Measurements from ENCODE around the gene RBM39.

DNA sequence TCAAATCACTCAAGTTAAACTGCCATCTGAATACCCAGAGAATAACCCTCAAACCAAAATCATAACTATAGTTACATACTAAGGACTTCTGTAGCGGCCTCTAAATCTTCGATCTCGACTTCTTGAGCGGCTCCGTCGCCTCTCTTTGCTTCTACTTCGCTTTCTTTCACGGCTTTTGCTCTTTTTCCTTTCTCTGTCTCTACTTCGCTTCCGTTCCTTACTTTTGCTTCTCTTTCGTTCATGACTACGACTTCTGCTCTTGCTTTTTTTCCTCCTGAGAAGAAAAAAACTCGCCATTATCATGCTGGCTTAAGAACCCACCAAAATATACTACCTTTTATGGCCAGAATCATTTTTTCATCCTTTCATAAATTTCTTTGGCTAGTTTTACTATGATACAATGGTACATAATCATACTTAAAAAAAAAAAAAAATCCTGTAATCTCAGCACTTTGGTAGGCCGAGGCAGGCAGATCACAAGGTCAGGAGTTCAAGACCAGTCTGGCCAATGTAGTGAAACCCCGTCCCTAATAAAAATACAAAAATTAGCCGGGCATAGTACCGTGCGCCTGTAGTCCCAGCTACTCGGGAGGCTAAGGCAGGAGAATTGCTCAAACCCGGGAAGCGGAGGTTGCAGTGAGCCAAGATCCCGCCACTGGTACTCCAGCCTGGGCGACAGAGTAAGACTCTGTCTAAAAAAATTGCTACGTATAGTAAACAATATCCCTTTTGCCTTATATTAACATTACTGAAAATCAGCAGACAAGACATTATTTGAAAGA, 10.0 kb downstream of the RBM39 start:
- TF ChIP-seq, protein P1, sequence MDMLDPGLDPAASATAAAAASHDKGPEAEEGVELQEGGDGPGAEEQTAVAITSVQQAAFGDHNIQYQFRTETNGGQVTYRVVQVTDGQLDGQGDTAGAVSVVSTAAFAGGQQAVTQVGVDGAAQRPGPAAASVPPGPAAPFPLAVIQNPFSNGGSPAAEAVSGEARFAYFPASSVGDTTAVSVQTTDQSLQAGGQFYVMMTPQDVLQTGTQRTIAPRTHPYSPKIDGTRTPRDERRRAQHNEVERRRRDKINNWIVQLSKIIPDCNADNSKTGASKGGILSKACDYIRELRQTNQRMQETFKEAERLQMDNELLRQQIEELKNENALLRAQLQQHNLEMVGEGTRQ (IDR thresholded peaks at IDR 0.05; ENCODE audit: low read length): no peak
- TF ChIP-seq, protein P2, sequence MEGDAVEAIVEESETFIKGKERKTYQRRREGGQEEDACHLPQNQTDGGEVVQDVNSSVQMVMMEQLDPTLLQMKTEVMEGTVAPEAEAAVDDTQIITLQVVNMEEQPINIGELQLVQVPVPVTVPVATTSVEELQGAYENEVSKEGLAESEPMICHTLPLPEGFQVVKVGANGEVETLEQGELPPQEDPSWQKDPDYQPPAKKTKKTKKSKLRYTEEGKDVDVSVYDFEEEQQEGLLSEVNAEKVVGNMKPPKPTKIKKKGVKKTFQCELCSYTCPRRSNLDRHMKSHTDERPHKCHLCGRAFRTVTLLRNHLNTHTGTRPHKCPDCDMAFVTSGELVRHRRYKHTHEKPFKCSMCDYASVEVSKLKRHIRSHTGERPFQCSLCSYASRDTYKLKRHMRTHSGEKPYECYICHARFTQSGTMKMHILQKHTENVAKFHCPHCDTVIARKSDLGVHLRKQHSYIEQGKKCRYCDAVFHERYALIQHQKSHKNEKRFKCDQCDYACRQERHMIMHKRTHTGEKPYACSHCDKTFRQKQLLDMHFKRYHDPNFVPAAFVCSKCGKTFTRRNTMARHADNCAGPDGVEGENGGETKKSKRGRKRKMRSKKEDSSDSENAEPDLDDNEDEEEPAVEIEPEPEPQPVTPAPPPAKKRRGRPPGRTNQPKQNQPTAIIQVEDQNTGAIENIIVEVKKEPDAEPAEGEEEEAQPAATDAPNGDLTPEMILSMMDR (IDR thresholded peaks at IDR 0.05; ENCODE audit: control extremely low read depth in 1 of 3, insufficient read depth in 1 of 3, low read depth in 1 of 3, low read length in 3 of 3): no peak
